DMS114 treated with DMSO at 0.1 percent for 48 hours (cell line): ENCODE results near the gene ADAMTSL1.

Experiments used
- DNase-seq: peaks from one replicate; lab custom pipeline; 2025; ENCODE audit not compliant: unreplicated experiment; lab: John Stamatoyannopoulos, UW

The ADAMTSL1 gene

GRCh38 chr9:18766989-18767550 is 293.1 kb downstream of the ADAMTSL1 start:
- no peak for DNase-seq

- no peak for DNase-seq
Observed at GRCh38 chr9:18768951-18769622, 295.1 kb downstream of the ADAMTSL1 start.

- DNase-seq, result no peak
Observed at GRCh38 chr9:18770131-18770908, 296.4 kb downstream of the ADAMTSL1 start.

GRCh38 chr9:18771011-18771410 is 297.1 kb downstream of the ADAMTSL1 start:
- no peak for DNase-seq

GRCh38 chr9:18771763-18772162 is 297.8 kb downstream of the ADAMTSL1 start:
- DNase-seq, result no peak

- no peak for DNase-seq
Observed at GRCh38 chr9:18775241-18775640, 301.3 kb downstream of the ADAMTSL1 start.

- no peak for DNase-seq
Observed at GRCh38 chr9:18775930-18776329, 302.0 kb downstream of the ADAMTSL1 start.

GRCh38 chr9:18776836-18777820 is 303.2 kb downstream of the ADAMTSL1 start:
- no peak for DNase-seq

GRCh38 chr9:18778147-18778546 is 304.2 kb downstream of the ADAMTSL1 start:
- DNase-seq, result no peak

GRCh38 chr9:18778846-18779245 is 304.9 kb downstream of the ADAMTSL1 start:
- DNase-seq, result no peak

- no peak for DNase-seq
Observed at GRCh38 chr9:18783909-18784308, 310.0 kb downstream of the ADAMTSL1 start.

GRCh38 chr9:18785604-18786003 is 311.7 kb downstream of the ADAMTSL1 start:
- no peak for DNase-seq

- DNase-seq, result no peak
Observed at GRCh38 chr9:18786196-18786595, 312.2 kb downstream of the ADAMTSL1 start.

- DNase-seq, result no peak
Observed at GRCh38 chr9:18786911-18787650, 313.1 kb downstream of the ADAMTSL1 start.

GRCh38 chr9:18788256-18788655 is 314.3 kb downstream of the ADAMTSL1 start:
- DNase-seq, result no peak

GRCh38 chr9:18791074-18791473 is 317.1 kb downstream of the ADAMTSL1 start:
- DNase-seq, result no peak

GRCh38 chr9:18793122-18793521 is 319.2 kb downstream of the ADAMTSL1 start:
- DNase-seq, result no peak

GRCh38 chr9:18795947-18796671 is 322.2 kb downstream of the ADAMTSL1 start:
- DNase-seq, result no peak

- no peak for DNase-seq
Observed at GRCh38 chr9:18796696-18797270, 322.8 kb downstream of the ADAMTSL1 start.
